ENCODE results near the gene ZNF609.
"Not testable (repeated sequence)": the region's sequence is repeated elsewhere in the genome, so short reads cannot be mapped to it uniquely, and the experiment has no call there.

Gene ZNF609

DNA sequence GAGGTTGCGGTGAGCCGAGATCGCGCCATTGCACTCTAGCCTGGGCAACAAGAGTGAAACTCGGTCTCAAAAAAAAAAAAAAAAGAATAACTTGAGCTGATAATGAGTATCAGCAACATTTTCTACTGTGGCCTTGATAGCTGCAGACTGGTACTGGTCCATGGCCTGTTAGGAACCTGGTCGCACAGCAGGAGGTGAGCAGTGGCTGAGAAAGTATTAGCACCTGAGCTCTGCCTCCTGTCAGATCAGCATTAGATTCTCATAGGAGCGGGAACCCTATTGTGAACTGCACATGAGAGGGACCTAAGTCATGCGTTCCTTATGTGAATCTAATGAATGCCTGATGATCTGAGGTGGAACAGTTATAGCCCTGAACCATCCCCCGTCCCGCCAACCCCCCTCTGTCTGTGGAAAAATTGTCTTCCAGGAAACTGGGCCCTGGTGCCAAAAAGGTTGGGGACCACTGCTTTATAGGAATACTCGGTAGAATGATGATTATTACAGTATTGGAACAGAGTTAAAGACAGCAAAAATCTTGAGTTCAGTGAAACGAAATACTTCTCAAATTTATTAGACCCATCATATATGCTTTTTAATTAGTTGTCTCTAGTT lies 126.0 kb downstream of the ZNF609 start:
- DNase-seq (ENCODE audit: extremely low spot score): no peak
- TF ChIP-seq, protein P1, sequence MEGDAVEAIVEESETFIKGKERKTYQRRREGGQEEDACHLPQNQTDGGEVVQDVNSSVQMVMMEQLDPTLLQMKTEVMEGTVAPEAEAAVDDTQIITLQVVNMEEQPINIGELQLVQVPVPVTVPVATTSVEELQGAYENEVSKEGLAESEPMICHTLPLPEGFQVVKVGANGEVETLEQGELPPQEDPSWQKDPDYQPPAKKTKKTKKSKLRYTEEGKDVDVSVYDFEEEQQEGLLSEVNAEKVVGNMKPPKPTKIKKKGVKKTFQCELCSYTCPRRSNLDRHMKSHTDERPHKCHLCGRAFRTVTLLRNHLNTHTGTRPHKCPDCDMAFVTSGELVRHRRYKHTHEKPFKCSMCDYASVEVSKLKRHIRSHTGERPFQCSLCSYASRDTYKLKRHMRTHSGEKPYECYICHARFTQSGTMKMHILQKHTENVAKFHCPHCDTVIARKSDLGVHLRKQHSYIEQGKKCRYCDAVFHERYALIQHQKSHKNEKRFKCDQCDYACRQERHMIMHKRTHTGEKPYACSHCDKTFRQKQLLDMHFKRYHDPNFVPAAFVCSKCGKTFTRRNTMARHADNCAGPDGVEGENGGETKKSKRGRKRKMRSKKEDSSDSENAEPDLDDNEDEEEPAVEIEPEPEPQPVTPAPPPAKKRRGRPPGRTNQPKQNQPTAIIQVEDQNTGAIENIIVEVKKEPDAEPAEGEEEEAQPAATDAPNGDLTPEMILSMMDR (IDR thresholded peaks at IDR 0.05; ENCODE audit: control extremely low read depth, extremely low read depth, low read depth, missing control alignments): no peak
- ChIA-PET CTCF (interaction anchor here (1.1 to 1.7 kb wide), 3 partner anchors 9 to 67 kb away, joined by 3 to 5 read pairs (median 4); no protein-coding TSS in a partner anchor), POLR2A (no interaction called here)

DNA sequence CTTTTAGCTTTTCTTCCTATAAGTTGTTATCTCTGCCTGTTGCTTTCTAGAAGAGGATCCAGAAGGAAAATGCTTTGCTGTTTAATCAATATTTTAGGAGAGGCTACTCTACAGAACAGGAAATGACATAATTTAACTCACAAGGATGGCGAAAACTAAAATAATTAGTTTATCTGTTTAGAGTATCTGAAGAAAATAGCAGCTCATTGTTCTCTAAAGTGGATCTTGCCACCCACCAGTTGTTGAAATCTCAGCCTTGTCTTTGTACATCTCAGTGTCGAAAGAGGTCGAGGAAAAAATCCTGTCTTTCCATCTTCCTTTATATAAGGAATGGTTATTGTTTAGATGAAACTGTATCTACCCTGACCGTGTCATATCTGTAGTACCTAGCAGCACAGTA lies 126.6 kb downstream of the ZNF609 start:
- POLR2A ChIA-PET: no interaction called here
- CTCF ChIA-PET: interaction anchor here (1.1 to 1.6 kb wide), 2 partner anchors 9 to 66 kb away, joined by 3 to 4 read pairs; no protein-coding TSS in a partner anchor
- no peak for DNase-seq (ENCODE audit: extremely low spot score)
- TF ChIP-seq, protein P1 (IDR thresholded peaks at IDR 0.05; ENCODE audit: control extremely low read depth, extremely low read depth, low read depth, missing control alignments): no peak

DNA sequence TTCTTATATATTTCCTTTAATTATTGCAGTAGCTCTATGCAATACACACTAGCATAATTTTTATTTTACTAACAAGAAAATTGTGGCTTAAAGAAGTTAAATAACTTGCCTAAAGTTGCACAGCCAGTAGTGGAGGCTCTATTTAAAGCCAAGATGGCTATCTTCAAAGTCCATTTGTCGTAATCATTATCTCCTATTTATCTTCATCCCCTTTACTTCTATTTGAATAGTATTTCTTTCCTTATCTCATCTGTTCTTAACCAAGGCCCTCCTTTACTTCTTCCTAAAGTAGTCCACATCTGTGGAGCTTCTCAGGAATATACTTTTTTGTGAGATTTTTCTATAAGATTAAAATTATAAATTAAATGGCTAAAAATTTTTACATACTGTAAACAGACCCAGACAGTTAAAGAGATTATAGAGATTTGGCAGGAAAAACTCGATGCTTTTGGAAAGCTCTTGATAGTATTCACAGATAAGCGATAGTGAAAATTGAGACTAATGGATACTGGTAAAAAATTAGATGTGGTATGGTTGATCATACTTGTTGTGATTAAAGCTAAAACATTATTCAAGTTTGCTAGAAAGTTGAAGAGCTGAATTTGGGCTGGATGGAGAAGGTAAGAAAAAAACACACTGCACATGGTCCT lies 129.2 kb downstream of the ZNF609 start:
- ChIA-PET POLR2A (no interaction called here), CTCF (interaction anchor here (0.9 to 1.4 kb wide), 3 partner anchors 8 to 96 kb away, joined by 3 to 4 read pairs (median 3); no protein-coding TSS in a partner anchor)
- TF ChIP-seq, protein P1 (IDR thresholded peaks at IDR 0.05; ENCODE audit: control extremely low read depth, extremely low read depth, low read depth, missing control alignments): no peak
- DNase-seq (ENCODE audit: extremely low spot score): no peak

DNA sequence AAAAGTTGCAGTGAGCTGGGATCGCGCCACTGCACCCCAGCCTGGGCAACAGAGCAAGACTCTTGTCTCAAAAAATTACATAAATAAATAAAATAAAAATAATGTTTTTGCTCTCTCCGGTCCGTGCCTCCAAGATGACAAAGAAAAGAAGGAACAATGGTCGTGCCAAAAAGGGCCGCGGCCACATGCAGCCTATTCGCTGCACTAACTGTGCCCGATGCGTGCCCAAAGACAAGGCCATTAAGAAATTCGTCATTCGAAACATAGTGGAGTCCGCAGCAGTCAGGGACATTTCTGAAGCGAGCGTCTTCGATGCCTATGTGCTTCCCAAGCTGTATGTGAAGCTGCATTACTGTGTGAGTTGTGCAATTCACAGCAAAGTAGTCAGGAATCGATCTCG lies 132.5 kb downstream of the ZNF609 start:
- CTCF ChIA-PET: interaction anchor here (1.0 to 2.8 kb wide), 2 partner anchors 11 to 17 kb away, joined by 3 to 7 read pairs; no protein-coding TSS in a partner anchor
- DNase-seq (ENCODE audit: extremely low spot score); POLR2A ChIA-PET: not testable (repeated sequence)

DNA sequence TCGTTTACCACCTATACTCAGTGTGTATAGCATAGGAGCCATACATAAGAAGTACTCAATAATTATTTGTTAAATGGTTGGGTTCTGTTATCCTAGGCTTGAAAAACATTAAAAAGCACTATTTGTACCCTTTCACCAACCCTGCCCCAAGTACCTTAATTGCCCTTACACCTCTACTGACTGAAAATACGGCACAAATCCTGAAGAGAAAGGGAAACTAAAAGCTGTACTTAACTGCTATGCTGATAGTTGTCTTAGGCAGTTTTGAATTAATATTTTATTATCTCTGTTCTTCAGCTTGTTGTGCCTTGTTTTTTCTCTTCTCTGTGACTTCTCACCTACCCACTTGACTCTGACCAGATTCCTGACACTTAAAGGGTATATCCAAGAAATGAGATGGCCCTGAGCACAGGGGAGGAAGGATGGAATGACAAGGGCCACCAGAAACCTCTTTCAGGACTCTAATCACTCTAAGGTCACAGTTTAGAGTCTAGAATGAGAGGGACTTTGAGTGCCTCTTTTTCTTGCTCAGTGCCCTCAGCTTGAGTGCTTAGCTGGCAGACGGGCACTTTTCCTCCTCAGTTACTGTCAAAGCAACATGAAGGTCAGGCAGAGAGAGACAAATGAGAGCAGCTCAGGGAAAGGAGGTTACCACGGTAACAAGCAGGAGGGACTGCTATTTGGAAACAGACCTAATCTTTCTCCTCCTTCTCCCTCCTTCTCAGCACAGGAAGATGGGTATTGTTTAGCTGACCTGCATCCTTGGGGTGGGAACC lies 136.5 kb downstream of the ZNF609 start:
- POLR2A ChIA-PET: no interaction called here
- CTCF ChIA-PET: interaction anchor here (0.6 to 2.0 kb wide), 6 partner anchors 14 to 442 kb away, joined by 3 to 9 read pairs (median 6); no protein-coding TSS in a partner anchor
- DNase-seq (ENCODE audit: extremely low spot score): peak; percentile 42
- TF ChIP-seq, protein P1 (IDR thresholded peaks at IDR 0.05; ENCODE audit: control extremely low read depth, extremely low read depth, low read depth, missing control alignments): no peak

DNA sequence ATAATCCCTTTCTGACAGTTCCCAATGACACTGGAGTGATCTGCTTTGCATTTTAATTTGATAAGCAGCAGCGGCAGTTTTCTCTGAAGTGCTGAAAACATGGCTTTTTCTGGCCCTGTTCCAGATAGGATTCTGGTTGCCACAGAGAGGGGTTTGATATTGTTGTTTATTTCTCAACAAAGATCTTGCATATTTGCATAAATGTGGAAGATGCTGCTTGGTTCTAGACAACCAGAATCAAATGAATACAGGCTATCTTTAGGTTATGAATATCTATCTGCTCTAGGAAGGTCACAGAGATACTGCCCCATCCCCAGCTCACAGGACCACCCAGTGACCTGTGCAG lies 137.1 kb downstream of the ZNF609 start:
- CTCF ChIA-PET: interaction anchor here (1.1 to 2.0 kb wide), 2 partner anchors 13 to 28 kb away, joined by 4 to 9 read pairs; no protein-coding TSS in a partner anchor
- DNase-seq (ENCODE audit: extremely low spot score): no peak
- POLR2A ChIA-PET: no interaction called here
- TF ChIP-seq, protein P1 (IDR thresholded peaks at IDR 0.05; ENCODE audit: control extremely low read depth, extremely low read depth, low read depth, missing control alignments): no peak

All from GM10248 (cell line).